NCI-H2107 (cell line): ENCODE data around the gene ELP5.

ENCODE experiments used
- DNase-seq: peaks from one replicate; lab custom pipeline; 2025; lab: John Stamatoyannopoulos, UW

ELP5 gene

GRCh38 chr17:7252176-7253043 lies at the start of gene ELP5:
Gene ELP5 (plus strand): TSS chr17:7252215. CDS start chr17:7252551, 336 bp downstream.
- DNase-seq = peak; percentile 40

GRCh38 chr17:7203391-7203790 lies 48.6 kb upstream of the ELP5 start:
- no peak for DNase-seq

GRCh38 chr17:7204336-7204735 lies 47.7 kb upstream of the ELP5 start:
- DNase-seq = no peak

- DNase-seq = peak; percentile 31
These were observed 47.1 kb upstream of the ELP5 start for GRCh38 chr17:7204828-7205461.

- no peak for DNase-seq
These were observed 46.5 kb upstream of the ELP5 start for GRCh38 chr17:7205561-7205960.

- no peak for DNase-seq
These were observed 44.7 kb upstream of the ELP5 start for GRCh38 chr17:7207120-7208001.

GRCh38 chr17:7208027-7208571 lies 43.9 kb upstream of the ELP5 start:
- no peak for DNase-seq

DNA sequence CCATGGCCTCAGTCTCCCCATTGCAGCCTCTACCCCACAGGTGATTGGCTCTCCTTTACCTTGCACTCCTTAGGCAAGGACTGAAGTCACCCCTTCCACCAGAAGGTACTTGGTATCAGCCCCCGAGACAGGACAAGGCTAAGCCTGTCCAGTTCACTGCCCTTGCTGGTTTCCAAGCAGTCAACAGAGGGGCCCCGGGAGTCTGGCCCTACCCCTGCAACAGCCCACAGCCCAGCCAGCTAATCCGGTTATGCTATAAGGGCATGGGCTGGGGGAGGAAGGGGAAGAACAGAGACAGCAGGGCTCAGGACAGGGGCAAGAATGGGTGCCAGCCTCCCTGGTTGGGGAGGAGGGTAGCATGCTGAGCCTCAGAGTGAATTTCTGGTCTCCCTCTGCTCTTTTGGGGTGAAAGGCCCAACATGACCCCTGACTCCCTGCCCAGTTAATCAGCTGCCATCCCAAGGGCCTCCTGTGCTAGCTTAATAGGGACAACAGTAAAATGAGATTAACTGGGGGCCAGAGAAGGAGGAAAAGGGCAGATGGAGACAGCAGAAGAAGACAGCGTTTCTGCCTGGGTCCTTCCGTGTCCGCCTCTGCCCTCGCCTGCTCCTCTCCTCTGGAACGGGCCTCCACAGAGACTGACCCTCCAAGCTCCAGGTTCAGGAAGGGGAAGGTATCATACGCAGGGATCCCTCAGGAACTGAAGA lies 43.1 kb upstream of the ELP5 start:
- no peak for DNase-seq

DNA sequence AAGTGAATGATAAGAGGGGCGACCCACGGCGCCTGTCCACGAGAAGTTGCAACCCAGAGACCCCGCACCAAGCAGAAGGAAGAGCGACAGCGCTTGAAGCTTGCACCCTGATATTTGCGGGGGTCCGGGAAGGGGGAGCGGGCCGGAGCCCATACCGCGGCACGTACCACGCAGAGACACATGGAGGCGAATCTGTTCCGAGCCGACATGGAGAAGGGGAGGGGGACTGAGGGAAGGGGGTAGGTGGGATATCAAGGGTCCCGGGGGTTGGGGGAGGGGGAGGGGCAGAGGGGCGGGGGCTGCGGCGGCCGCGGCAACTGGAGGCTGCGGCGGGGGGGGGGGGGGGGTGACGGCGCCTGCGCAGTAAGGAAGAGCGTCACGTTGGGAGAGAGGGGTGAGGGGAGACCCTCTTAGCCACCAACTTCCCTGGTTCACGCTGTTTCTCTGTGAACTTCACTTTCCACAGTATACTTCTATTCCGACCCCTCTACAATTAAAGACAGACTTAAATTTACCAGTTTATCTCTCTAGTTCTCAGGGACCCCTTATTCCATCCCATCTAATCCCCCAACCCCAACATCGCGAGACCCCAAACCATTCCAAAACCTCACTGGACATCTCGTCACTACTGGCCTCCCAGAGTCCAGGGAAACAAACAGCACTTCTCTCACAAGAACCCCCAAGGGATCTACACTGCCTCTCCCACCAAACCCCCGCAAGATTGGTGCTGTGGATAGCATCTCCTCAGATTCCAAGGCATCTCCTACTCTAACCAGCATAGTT lies 40.3 kb upstream of the ELP5 start:
- no peak for DNase-seq

GRCh38 chr17:7213895-7214299 lies 38.1 kb upstream of the ELP5 start:
- DNase-seq = peak; percentile 25

- peak; percentile 81 for DNase-seq
These were observed 37.5 kb upstream of the ELP5 start for GRCh38 chr17:7214300-7215135.

GRCh38 chr17:7215136-7215638 lies 36.8 kb upstream of the ELP5 start:
- no peak for DNase-seq

DNA sequence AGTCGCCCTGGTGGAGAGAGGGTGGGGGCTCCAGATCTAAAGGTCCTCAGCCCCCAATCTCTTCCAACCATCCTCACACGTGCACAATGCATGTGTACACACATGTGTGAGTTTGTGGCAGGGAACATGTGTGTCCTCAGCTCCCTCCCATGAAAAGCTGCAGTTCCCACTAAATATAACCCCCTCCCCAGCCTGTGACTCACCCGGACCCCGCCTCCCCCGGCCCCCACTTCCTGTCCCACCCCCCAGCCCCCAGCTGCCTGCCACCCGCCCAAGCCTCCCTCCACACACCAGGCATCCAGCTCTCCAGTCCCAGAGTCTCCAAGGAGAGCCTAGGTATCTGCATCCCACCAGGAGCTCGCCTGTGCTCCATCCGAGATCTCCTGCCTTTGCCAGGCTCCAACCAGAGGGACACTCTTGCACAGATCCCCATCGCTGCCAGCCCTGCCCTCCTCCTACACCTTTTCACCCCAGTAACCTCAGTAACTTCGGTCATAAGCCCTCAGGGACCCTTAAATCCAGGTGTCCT lies 36.3 kb upstream of the ELP5 start:
- no peak for DNase-seq

GRCh38 chr17:7216242-7217112 lies 35.5 kb upstream of the ELP5 start:
- DNase-seq = no peak

- DNase-seq = no peak
These were observed 34.7 kb upstream of the ELP5 start for GRCh38 chr17:7217113-7217987.

DNA sequence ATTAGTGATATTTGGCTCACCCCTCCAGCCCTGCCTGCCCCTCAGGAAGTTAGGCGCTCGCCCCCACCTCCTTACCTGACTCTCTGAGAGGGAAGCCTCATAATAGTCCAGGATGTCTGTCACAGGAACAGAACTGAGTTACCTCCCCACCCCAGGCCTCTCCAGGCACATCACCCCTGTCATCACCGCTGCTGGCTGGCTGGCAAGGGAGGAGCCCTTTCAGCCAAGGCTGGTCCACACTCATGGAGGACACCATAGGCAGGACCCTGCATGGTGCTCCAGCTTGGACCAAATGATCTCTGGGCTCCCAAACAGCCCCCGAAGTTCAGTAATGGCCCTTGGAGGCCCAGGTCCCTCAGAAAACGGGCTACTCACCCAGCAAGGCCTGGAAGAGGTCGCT lies 33.8 kb upstream of the ELP5 start:
- DNase-seq = no peak

- DNase-seq = no peak
These were observed 33.3 kb upstream of the ELP5 start for GRCh38 chr17:7218758-7219157.
